Adrenal gland (tissue), 5 donors: ENCODE data around the gene CC2D2A.

Experiments used
- POLR2A ChIP-seq, 2 donors: fragments of 450-650 bp; IDR thresholded peaks; one replicate each; pipeline ENCODE4 v1.6.1; 2017; ENCODE audit warnings: antibody characterized with exemption in 2 of 2, mild to moderate bottlenecking in 2 of 2, moderate library complexity in 1 of 2
- TF ChIP-seq, protein P1 (sequence below), 6 experiments: fragments of 450-650 bp in 4 of 6; fragments of 200-600 bp in 2 of 6; sonication (generic) in 1 of 6; IDR thresholded peaks; 1 replicate in 5 of 6; 2 replicates in 1 of 6; pipeline versions ENCODE4 v1.5.1 to v1.8.0; 2016 to 2021; ENCODE audit warnings: antibody characterized with exemption in 6 of 6, mild to moderate bottlenecking in 2 of 6, moderate library complexity in 1 of 6
- donor health status: DM: no; HTN: no; CAD: no.

DNA sequence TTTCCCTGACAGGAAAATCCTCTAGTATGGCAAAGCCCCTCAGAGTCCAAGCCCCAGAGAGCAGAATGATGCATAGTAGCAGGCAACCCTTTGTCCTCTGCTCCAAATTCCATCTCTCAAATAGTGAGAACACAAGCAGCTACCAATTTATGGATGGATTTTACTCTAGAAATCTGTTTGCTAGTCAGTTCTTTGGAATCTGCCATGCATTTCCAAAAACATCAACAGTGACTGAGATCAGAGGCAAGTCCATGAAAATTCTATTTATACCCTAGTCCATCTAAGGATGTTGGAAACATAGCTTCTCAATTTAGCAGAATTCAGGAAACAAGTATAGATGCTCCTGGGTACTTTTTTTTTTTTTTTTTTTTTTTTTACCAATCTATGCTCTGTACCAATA is 10.0 kb upstream of the CC2D2A start:
- TF ChIP-seq, protein P1, sequence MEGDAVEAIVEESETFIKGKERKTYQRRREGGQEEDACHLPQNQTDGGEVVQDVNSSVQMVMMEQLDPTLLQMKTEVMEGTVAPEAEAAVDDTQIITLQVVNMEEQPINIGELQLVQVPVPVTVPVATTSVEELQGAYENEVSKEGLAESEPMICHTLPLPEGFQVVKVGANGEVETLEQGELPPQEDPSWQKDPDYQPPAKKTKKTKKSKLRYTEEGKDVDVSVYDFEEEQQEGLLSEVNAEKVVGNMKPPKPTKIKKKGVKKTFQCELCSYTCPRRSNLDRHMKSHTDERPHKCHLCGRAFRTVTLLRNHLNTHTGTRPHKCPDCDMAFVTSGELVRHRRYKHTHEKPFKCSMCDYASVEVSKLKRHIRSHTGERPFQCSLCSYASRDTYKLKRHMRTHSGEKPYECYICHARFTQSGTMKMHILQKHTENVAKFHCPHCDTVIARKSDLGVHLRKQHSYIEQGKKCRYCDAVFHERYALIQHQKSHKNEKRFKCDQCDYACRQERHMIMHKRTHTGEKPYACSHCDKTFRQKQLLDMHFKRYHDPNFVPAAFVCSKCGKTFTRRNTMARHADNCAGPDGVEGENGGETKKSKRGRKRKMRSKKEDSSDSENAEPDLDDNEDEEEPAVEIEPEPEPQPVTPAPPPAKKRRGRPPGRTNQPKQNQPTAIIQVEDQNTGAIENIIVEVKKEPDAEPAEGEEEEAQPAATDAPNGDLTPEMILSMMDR (IDR thresholded peaks at IDR 0.05) = no peak
- no peak for TF ChIP-seq POLR2A (IDR thresholded peaks at IDR 0.05)
